NCI-H2196 (cell line): ENCODE results near the gene DENND2D.
"Not testable (repeated sequence)": the region's sequence is repeated elsewhere in the genome, so short reads cannot be mapped to it uniquely, and the experiment has no call there.

ENCODE experiments used
- DNase-seq: peaks from one replicate; lab custom pipeline; 2025; ENCODE audit not compliant: unreplicated experiment; lab: John Stamatoyannopoulos, UW

The DENND2D gene

DNA sequence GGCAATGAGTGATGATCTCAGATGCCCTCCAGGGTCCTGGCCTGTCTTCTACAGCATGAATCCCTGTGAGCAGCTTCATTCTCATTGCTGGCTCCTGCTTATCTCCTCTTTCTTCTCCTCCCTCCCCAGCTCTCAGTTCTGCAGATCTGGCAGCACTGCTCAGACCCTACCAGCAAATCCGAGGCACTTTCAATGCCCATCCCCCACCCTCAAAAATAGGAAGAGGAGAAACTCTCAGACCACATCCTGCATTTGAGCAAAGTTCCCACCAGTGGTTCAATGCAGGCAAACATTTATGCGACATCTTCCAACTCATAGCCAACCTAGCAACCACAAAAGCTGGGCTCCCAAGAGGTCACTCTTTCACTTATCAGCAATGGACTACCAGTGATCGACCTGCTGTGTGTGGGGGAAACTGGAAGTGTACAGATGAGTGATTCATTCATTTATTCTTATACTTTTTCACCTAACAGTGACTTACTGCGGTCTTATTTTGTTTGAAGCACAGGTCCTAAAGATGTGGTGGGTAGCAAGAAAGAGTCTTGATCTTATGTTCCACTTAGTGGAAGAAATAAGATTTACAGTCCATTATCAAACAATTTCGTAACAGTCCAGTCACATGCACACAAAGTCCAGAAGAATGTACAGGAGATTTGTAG lies 21.3 kb upstream of the DENND2D start:
- DNase-seq, result no peak

DNA sequence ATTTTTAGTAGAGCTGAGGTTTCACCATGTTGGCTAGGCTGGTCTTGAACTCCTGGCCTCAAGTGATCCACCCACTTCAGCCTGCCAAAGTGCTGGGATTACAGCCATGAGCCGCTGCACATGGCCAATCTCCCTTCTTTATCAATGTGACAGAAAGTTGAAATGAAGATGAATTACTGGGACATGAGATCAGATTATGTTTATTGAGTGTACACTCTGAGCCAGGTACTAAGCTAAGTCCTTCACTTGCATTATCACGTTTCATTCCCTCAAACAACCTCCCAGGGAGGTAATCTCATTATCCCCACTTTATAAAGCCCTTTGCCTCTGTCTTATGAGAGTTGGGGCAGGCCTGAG lies 20.8 kb upstream of the DENND2D start:
- DNase-seq, result peak; percentile 11

DNA sequence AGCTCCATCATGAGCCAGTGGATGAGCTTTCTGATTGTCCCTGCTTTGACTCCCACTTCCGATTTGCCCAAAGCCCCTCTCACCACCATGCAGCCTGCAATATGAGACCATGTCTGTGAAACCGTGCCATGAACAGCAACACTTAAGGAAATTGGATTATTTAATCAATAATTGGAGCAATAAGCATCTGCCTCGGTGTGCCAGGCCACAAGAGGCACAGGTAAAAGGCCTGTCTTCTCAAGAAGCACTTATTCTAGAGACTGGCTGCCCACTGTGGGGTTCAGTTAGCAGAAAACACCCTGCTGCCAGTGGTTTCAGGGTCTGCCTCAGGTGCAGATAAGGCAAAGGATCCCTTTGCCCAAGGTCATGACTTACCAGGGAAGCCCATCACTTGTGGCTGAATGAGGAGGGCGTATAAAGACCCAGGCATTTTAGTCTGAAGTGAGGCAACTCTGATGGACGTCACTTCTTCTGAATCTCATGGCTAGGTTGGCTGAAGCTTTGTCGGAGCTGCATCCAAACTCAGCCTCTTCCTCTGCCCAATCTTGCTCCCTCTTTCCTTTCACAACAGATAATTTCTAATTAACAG lies 19.9 kb upstream of the DENND2D start:
- DNase-seq, result no peak

DNA sequence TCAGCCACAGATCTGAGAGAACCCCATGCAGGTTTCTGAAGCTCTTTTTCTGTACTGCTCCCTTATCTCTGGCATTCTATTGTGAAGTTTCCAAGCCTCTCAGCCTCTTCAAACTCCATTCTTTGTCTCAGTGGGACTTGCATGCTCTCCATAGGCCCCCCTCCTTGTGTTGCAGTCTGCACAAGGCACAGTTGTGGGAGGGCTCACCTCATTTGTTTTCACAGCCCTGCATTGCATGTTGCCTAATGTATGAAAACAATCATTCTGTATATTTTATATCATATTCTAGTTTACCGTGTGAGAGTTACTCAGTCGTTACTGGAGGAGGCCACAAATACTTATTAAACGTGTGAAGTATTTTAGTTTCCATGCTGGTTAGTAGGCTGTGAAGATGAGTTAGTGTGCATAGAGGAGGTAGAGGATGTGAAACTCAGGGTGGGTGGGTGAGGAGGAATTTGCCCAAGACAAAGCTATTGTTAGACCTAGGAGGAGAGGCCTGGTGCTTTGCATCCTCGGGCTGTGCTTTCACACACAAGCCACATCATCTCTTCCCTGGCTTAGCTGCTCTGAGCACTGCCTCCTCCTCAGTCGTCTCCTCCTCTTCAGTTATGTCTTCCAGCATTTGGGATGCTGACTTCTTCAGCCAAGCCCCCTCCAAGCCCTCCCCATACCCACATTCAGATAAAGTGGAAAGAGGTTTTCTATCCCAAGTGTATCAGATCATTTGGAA lies 19.3 kb upstream of the DENND2D start:
- DNase-seq, result no peak

DNA sequence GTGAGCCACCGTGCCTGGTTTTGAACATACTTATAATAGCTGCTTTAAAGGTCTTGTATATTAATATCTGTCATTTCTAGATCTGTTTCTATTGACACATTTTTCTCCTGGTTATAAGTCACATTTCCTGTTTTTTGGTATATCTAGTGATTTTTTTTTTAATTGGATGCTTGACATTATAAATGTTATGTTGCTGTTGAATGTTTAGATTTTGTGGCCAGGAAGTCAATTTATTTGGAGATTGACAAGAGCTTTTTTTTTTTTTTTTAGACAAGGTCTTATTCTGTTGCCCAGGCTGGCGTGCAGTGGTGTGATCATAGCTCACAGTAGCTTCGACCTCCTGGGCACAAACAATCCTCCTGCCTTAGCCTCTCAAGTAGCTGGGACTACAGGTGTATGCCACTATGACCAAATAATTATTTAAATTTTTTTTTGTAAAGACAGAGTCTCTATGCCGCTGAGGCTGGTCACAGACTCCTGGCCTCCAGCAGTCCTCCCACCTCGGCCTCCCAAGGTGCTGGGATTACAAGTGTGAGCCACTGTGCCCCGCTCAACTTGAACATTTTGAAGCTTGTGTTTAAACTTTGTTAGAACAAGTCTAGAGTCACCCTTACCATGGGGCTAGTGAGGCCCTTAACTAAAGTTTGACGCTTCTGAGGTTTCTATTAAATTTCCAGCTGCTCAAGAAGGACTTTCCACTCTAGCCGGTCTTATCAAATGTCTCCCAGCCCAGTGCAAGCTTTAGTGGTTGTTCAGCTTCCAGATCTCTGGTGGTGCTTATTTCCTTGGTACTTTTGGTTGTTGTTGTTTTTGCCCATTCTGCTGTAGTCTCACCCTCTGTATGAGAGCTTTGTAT lies 18.5 kb upstream of the DENND2D start:
- DNase-seq, result no peak

DNA sequence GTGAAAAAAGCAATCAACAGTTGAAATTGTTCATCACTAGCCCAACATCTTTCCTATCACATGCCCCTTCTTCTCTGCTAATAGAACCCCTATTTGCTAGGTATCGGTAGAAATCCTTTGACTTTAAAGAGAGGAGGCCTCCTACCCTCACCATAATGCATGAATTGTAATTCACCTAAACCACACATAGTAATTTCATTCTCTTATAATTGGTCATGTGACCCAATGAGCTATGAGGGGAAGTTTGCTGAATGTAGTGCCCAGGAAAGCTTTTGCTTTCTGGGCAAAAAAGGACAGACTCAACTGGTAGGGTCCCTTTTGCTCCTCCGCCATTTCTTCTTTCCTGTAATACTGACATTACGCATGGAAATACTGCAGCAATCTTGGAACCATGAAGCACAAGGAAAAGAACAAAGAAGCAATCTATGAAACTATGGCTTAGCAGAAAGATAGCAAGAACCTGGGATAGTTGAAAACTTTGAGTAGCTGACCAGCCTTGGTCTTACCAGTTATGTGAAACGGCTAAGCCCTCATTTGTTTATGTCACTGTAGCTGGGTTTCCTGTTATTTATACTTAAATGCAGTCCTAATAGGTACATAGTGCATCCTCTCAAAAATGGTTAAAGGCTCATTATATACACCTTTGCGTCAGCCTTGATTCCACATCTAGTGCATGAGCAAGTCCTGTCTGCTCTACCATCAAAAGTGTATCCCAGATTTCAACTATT lies 16.9 kb upstream of the DENND2D start:
- DNase-seq, result no peak

DNA sequence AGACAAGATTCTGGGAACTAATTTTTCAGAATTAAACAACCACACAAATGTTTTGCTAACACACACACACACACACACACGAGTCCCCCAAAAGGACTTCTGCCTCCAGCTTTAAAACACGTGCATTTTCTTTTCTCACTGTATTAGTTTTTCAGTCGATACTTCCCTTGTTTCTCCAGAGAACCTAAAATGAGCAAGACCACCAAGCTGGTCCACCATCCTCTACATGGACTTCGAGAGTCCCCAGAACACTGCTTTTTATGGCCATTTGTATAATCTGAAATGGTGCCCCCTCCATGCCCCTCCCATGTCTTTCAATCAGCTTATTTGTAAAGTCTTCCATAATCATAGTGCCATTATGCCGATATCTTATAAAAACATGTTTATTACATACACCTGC lies 16.3 kb upstream of the DENND2D start:
- DNase-seq, result no peak

DNA sequence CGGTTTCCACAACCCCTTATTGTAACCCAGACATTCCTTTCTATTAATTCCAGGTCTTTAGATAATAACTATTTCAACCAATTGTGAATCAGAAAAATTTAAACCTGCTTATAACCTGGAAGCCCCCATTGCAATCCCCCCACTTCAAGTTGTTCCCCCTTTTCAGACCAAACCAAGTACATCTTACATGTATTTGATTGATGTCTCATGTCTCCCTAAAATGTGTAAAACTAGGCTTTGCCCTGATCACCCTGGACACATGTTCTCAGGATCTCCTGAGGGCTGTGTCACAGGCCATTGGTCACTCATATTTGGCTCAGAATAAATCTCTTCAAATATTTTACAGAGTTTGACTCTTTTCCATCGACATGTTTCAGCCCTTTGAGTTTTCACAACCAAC lies 14.8 kb upstream of the DENND2D start:
- DNase-seq, result not testable (repeated sequence)

DNA sequence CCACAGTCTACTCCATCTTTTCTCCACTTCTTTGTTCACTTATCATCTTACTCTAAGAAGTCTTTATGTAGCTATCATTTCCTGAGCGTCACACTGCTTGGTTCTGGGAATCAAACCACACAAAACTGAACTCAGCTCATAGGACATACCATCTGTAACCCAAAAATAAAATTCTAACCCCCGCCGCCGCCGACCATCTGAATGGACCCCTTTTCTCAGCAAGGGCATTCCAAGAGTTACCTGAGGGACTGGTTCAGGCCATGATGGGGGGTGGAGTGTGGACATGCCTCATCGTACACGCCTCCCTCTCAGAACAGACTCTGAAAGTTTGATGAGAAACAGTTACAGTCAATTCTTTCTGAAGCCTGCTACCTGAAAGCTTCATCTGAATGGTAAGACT lies 14.4 kb upstream of the DENND2D start:
- no peak for DNase-seq

DNA sequence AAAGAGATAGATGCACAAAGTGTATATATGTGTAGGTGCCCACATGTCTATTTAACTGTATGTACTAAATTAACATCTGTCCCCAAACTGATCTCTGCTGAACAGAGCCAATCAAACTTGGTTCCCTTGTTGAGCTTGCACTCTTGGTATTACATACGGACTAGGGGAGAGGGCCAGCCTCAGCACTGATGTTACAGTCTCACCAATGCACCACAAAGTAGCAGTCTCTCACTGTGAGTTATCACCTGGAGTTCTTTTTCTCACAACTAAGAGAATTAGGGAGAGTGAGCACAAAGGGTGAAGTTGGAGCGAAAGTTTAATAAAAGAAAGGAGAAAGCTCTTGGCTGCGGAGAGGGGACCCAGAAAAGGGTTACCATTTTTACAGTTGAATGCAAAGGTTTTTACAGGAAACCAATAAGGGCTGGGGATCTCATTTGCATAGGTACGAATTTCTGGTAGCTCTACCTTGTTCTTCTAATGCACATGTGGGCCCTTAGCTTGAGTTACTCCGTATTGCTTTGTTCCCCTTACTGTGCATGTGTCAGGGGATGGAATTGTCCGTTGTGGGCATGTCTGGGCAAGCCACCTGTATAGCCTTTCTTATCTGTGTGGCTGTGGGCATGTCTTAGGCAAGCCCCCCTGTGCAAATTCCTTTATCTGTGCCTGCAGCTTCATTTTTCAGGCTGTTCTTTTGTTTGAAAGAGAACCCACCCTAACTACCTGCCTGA lies 13.8 kb upstream of the DENND2D start:
- no peak for DNase-seq

DNA sequence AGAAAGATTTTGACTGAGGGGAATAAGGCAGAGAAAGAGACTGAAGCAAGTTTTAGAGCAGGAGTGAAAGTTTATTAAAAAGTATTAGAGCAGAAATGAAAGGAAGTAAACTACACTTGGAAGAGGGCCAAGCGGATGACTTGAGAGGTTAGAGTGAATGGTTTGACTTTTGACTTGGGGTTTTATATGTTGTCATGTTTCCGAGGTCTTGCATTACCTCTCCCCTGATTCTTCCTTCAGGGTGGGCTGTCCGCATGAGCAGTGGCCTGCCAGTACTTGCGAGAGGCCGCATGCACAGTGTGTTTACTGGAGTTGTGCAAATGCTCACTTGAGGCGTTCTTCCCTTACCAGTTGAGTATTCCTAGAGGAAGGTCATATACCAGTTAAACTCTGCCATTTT lies 13.0 kb upstream of the DENND2D start:
- DNase-seq, result no peak

DNA sequence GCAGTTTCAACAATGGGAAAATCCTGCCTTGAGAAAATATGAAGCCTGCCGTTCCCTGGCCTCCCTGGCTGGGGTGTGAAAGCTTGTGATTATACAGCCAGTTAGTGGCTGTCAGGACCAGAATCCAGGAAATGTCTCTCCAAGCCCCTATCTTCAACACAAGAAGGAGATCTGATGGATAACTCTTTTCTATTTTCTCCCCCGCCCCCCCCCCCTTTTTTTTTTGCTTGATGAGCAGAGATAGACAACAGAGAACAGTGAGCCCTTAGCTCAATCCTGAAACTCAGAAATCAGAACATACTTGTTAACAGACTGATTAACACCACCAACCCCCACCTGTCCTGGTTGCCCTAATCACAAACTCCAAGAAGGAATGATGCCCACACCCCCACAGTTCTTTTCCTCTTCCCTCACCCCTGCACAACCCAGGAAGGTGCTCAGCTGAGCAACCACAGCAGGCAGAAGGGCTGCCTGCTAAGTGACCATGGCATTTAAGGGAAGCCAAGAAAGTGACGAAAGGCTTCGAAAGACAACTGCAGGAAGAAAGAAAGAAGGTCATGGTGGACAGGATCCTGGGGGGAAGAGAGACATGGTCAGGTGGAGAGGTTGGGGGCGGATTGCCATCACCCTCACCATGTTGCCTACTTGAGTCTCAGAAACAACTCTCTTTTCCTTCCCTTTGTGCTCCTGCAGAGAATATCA lies 12.3 kb upstream of the DENND2D start:
- no peak for DNase-seq

DNA sequence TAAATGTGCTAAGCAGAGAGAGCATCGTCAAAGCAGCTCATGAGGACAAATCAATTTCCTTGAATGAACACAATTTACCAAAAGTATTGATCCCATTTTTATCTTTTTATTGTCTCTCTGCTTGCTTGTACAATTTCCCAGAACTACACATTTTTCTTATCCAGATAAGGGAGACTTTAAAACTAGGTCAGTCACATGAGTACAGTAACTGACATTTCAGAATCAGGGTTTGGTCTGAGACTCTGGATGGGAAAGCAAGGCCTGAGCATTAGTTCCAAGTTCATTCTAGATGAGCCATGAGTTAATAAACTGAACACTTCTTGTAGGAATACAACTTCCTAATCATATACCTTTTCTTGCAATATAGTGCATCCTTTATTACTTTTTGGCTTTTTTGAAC lies 11.5 kb upstream of the DENND2D start:
- DNase-seq, result no peak

DNA sequence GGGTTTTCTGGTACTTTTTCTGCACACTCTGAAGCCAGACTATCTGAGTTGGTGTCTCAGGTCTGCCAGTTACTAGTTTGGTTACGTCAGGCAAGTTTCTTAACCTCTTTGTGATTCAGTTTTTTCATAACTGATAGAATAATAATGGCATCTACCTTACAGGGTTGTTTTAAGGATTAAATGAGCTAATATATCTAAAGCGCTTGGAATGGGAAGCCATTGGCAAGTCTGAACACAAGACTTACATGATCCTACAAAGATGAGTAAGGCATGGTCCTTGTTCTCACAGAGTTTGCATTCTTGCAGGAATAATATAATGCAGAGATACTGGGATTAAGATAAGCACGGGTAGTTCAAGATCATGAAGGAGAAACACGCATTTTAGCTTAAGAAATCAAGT lies 9.2 kb upstream of the DENND2D start:
- DNase-seq, result no peak

DNA sequence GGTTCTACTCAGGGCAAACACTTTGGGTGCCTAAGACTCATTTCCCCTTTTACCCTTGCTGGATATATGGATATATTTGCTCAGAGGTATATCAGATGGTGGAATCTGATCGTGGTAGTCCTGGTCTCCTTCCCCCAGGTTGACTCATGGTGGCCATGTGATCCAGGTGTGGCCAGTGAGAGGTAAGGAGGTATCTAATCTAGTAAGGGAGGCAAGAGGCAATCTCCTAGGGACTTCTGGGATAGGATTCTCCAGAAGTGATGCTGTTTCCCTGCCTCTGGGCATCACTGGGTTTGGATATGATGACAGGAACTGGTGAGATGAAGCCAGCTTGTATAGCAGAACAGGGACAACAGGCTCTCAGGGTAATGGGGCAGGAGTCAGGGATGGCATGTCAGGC lies 8.5 kb upstream of the DENND2D start:
- DNase-seq, result no peak

DNA sequence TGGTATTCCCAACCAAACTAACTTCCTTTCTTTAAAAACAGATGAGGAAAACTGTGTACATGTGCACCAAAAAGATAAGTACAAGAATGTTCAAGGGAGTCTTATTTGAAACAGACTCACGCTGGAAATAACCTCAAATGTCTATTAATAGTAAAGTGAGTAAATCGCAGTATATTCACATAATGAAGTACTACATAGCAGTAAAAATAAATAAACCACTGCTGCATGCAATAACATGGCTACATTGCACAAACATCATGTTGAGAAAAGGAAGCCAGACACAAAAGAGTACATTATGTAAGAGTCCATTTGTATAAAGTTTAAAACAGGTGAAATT lies 5.2 kb upstream of the DENND2D start:
- no peak for DNase-seq

DNA sequence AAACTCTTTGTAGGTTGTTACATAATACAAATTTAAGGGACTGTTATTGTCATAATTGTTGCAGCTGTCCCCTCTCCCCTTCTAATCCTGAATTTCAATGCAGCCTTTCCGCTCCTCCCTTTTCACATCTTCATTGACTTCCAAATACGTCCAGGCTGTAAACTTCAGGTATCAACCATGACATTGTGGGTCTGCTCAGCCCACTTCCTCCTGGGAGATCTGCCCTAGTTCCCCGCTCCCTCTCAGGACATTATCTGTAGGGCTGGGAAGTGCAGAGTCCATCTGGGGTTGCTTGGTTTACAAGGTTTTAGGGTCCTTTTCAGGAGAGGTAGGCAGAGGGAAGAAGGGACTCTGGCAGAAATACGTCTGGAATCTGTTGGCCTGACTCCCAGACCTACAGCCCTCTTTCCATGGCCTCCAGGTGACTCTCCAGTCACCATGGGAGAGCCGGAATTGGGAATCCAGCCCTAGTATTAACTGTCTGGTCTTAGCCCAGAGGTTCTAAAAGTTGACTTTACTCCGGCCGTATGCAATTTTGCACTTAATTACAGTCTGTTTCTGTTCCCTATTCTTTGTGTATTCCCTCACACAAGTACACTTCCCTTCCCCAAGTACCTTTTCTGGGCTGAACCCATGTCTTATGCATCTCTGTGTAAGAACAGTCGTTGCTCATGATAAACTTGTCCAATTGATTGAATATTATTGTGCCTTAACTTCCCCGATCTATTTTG lies 4.7 kb upstream of the DENND2D start:
- no peak for DNase-seq

DNA sequence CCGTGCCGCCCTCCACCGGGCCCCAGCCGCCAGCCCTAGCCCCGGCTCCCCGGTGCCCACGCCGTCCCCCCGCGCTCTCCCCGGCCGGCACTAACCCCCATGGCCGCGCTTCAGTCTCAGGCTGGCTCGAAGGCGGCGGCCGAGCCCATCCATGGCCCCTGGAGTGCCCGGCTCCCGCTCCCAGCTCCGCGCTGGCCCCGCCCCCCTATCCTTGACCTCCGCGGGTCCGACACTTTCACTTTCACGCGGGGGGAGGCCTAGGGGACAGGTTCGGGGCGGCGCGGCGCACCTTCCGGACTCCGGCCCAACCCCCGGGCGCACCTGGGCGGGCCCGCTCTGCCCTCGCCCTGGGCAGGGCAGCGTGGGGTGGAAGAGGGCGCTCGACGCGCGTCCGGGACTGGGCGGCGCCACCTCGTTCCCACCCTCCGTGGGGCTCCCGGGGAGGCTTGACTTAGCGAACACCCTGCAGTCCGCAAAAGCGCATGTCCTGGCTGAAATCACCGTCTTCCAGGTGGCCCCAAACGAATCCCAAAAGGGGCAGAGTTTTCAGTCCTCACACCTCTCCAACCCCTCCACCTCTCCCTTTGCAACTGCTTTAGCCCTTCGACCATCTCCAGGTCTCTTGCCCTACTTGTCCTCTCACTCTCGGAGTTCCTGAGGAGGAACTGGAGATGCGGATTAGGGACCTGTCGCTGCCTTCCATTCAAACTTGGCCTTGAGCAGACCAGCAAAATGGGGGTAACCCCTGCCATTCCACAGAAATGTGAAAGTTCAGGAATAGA lies 3.9 kb upstream of the DENND2D start:
- DNase-seq, result peak; percentile 58
